GM19438 (cell line): ENCODE measurements around the gene FAM219A.
"Not testable (repeated sequence)": the region's sequence is repeated elsewhere in the genome, so short reads cannot be mapped to it uniquely, and the experiment has no call there.

Experiments
- ATAC-seq: cut with Tn5 transposase; IDR thresholded peaks from one replicate; pipeline ENCODE4 v1.9.1; 2021; ENCODE audit warnings: low read depth; ENCODE audit not compliant: unreplicated experiment

FAM219A gene

DNA sequence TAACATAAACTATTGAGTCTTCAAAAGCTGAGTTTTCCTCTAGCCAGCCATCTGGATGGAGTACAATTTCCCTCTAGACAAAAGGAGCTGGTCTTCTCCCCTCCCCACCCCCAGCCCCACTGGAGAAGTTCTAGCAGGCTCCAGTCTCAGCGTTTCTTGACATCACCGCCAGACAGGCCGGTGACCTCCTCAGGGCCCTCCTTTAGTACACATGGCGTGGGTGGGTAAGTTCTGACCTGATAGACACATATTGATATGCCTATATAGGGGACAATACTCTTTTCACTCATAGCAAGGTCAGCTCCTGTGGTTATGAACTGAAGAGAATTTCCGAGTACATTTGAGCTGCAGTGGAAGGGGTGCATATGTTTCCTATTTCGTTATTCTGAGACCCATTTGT lies 27.5 kb upstream of the FAM219A start:
- ATAC-seq, result no peak

DNA sequence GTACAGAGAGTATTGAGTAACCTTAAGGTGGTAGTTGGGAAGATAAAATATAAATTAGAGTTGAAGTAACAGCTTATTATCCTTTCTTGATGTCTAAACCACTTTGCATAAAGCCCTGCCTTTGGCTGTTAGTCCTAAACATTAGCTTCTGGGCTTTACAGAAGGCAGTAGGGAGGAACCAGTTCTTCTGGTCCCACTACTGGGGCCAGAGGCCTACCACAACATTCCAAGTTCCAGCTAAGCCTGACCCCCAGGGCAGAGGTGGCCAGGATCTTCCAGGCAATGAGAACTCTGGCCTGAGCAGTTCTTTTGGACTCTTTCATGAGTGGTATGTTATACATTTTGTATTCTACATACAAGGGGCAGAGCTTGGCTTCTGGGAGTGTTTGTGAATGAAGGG lies 26.3 kb upstream of the FAM219A start:
- no peak for ATAC-seq

- ATAC-seq, result not testable (repeated sequence)
Observed at GRCh38 chr9:34482746-34483145, 24.4 kb upstream of the FAM219A start.

- ATAC-seq, result not testable (repeated sequence)
Observed at GRCh38 chr9:34481620-34482019, 23.2 kb upstream of the FAM219A start.

- ATAC-seq, result no peak
Observed at GRCh38 chr9:34479431-34479866, 21.1 kb upstream of the FAM219A start.

- no peak for ATAC-seq
Observed at GRCh38 chr9:34477541-34477940, 19.2 kb upstream of the FAM219A start.

DNA sequence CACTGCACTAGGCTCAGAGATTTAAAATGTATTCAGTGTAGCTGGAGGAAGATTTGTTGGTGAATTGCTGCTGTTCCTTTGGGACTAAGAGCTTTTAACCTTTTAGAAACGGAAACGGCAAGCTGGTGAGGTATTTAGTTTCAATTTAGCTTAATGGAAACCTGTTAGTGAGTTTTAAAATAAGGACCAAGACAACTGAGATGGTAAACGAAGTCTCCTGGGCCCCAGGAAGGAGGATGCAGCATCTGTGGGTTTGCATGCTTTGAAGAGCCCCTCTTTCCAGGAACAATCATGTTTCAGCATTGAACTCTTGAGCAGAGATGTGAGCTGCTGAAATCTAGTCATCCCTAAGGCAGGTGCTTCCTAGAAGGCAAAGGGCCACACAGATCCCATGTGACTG lies 16.7 kb upstream of the FAM219A start:
- no peak for ATAC-seq

GRCh38 chr9:34465468-34465867 lies 7.1 kb upstream of the FAM219A start:
- ATAC-seq, result no peak

DNA sequence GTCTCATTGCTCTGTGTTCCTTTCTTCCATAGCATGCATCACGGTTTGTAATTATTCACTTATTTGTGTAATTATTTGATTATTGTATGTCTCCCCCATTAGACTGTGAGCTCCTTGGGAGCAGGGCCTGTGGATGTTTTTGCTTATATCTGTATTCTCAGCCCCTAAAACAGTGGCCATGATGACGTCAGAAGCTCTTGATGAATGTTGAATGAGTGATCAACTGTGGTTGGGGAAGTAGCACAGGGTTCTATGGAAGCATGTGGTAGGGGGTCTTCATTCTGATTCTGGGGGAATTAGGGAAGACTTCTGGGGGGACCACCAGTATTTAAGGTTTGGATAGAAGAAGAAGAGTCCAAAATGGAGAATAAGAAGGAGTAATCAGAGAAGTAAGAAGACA lies 6.2 kb upstream of the FAM219A start:
- no peak for ATAC-seq

GRCh38 chr9:34463901-34464232 lies 5.5 kb upstream of the FAM219A start:
- ATAC-seq, result no peak

DNA sequence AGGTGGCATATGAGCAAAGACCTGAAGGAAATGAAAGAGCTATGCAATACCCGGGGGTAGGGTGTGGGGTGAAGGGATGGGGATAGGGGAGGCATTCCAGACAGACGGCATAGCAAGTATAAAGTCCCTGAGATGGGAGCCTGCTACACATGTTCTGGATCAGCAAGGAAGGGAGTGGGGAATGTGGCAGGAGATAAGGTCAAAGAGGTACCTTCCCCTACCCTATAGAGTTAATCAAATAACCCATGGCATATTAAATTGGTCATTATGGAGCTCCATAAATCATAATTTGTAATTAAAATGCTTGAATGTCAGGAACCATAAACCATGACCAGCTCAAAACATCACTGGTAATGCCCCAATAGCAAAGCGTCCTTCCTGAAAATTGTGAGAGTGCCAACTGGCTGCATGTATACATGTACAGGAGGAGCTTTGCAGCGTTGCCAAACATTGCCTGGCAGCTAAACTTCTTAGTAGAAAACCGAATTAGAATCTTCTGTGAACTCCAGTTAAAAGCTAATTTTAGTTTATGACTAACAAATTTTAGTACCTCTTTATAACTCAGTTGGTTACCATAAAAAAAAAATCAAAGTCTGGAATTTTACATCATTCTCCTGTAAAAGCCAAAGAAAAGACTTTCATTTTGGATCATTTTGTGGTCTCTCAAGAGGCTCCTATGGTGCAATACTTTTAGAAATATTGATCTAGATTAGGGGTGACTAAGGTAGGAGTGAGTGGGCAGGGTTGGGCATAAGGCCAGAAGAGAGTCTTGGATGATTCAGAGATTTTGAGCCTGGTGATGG lies 4.9 kb upstream of the FAM219A start:
- ATAC-seq, result no peak

- ATAC-seq, result no peak
Observed at GRCh38 chr9:34459941-34460340, 1.6 kb upstream of the FAM219A start.

- ATAC-seq, result no peak
Observed at GRCh38 chr9:34459356-34459755, 986 bp upstream of the FAM219A start.

GRCh38 chr9:34458959-34459340 lies 580 bp upstream of the FAM219A start:
- ATAC-seq, result no peak

DNA sequence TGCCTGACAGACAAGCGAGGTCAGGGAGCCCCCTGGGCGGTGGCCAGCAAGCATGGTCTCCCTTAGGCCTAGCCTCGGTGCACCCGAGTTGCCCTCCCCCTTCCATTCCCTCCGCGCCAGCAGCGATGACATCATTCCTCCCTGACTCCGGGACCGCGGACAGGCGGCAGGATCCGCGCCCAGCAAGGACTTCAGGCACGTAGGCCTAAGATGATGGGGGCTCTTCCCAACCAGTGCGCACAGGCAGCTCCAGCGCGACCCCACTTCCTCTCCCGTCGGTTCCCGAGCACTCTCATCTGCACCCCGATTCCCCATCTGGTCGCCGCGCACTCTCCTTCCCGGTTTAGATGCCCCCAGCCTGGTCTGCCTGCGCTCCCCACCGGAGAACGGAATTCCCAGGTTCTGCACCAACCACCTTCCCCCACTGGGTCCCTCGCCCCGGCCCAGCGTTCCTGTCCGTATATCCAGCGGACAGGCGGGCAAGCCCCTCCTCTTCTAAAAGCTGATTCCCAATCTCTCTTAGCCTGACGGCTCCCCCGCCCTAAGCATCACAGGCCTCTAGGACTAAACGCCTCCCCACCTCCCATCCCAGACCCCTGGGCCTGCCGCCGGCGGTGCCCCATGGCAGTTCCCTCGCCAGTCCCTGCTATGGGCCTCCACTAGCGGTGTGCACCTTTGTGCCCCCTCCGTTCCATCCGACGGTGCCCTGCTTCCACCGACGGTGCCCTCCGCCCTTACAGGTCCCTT lies 931 bp downstream of the FAM219A start:
- no peak for ATAC-seq

GRCh38 chr9:34456746-34457145 lies 1.6 kb downstream of the FAM219A start:
- no peak for ATAC-seq

GRCh38 chr9:34456151-34456550 lies 2.2 kb downstream of the FAM219A start:
- no peak for ATAC-seq

GRCh38 chr9:34454571-34455065 lies 3.8 kb downstream of the FAM219A start:
- ATAC-seq, result no peak

- ATAC-seq, result no peak
Observed at GRCh38 chr9:34452568-34452967, 5.8 kb downstream of the FAM219A start.

DNA sequence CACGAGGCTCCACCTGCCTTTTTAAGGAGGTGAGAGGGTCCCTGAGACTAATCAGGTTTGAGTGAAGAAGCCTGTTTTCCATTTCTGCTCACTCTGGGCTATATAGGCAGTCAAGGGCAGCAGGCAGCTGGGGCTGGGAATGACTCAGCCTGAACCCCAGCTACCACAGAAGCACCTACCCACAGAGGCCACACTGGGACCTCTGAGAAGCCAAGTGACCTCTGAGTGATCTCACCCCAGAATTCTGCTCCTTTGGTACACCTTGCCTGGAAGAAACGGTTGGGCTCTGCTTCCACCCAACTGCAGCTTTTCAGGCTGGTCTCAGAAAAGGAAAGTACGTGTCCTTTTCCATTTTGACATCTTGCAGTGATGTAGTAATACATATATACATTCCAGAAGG lies 6.8 kb downstream of the FAM219A start:
- ATAC-seq, result no peak

- no peak for ATAC-seq
Observed at GRCh38 chr9:34451135-34451534, 7.2 kb downstream of the FAM219A start.

GRCh38 chr9:34450644-34451043 lies 7.7 kb downstream of the FAM219A start:
- no peak for ATAC-seq
